H7 (cell line): ENCODE data around the gene DPP10. TPM values are rescaled to one million over a fixed set of nuclear protein-coding genes. Genes with fewer than 3 reads are reported as not detected.

Experiments
- DNase-seq: peaks from one replicate; pipeline ENCODE4 v3.0.0; 2012
- H3K27me3 ChIP-seq: 2 replicates; pipeline ENCODE4 v1.6.0; 2011; ENCODE audit warnings: mild to moderate bottlenecking, low read length; ENCODE audit not compliant: control insufficient read depth, insufficient read depth
- H3K36me3 ChIP-seq: replicated peaks from 2 replicates; pipeline ENCODE4 v1.5.1; 2011; ENCODE audit warnings: low read length; ENCODE audit not compliant: control insufficient read depth, insufficient read depth
- H3K4me3 ChIP-seq: 2 replicates; pipeline ENCODE4 v1.5.1; 2011; ENCODE audit warnings: low read depth, mild to moderate bottlenecking, control low read depth, low read length, moderate library complexity; ENCODE audit not compliant: insufficient read depth
- total RNA-seq: library from RNA; depleted of rRNA; stranded (reverse); fragments of >200 nt; shearing (Covaris generic); gene quantifications from 2 replicates; pipeline ENCODE4 v1.2.3, GENCODE V29; 2014

Gene DPP10
- total RNA-seq, 1 experiment from 2014 or later, result 15.6 TPM

DNA sequence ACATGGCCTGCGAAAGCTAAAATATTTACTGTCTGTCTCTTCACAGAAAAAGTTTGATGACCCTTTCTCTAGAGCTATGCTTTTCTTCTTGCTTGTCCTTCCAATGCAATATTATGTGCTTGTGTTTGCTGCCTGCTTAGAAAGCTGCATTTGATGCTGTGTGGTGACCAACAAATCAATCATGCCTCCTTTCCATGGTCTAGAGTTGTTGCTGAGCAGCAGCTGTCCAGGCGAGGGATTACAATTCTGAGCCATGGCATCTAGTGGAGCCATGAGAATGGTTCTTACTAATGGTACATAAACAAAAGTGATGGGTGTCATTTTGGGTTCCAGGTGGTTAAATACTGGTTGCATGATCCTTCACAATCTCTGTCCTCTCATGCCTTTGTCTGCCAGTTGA is 1142.1 kb downstream of the DPP10 start:
- Histone ChIP-seq H3K4me3 (no peak overlapping the region), H3K36me3 (no peaks in the 10 kb centered on the region), H3K27me3 (no peaks in the 10 kb centered on the region)
- DNase-seq, result no peak

DNA sequence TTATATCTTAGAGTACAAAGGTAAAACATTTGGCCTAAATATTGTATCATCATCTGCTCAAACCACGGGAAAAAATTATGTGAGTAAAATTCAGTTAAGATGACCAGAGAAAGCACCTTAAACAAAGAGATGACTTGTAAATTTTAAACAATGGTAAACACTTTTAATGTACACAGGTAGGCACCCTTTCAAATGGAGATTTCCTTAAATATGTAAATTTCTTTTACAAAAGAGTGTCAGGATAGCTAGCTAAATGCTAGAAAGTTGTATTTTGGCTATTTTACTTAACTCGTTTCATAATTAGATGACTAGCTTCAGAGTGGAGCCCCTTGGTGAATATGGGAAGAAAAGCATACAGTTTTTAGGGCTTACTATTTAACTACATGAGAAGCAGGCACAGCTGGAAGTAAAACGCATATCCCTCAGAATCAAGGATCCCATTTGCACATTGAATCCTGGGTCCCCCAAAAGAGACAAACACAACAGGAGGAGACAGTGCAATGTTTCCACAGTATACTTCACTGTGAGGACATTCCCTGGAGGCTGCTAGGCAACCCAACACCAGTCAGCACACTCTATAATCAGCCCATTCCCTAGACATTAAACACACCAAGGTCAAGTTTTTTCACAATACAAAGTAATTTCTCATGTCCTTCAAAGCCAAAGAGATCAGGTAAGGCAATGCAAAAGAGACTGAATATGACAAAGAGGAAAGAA is 1154.4 kb downstream of the DPP10 start:
- H3K4me3 ChIP-seq, result no peak overlapping the region
- peak; percentile 32 for DNase-seq
- no peaks in the 10 kb centered on the region for H3K27me3 ChIP-seq
- no peaks in the 10 kb centered on the region for H3K36me3 ChIP-seq

DNA sequence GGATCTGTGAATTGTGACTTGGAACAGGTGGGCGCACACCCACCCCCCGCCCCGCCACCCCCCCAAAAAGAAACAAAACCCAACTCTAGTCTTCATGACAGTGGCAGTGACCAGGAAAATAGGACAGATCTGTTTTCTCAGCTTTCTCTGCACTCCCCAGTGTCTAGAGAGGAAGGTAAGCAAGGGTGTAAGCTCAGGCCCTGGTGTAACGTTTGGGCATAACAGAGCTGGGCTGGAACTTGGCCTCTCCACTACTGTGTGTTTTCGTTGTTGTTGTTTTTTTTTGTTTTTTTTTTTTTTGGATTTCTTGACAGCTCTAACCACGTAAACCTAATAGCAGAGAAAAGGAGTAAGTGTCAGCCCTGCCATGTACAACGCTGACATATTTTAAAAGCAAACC is 1160.8 kb downstream of the DPP10 start:
- Histone ChIP-seq H3K27me3 (no peaks in the 10 kb centered on the region), H3K36me3 (no peaks in the 10 kb centered on the region), H3K4me3 (no peak overlapping the region)
- DNase-seq, result no peak

DNA sequence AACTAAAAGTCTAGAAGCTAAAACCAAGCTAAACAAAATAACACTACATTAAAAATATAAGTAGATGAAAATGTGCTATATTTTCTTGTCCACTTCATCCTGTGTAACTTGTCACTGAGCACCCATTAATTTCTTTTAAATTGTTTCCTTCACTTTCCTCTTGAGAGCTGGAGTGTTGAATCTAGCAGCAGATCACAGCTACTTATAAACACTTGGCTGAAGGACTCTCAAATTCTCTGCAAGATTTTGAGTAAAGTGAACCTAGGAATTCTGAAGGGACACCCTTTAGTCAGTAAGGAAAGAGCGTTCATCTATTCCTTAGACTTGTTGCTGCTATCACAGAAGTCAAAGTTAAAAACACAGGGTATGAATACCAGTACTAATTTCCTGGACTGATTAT is 1163.9 kb downstream of the DPP10 start:
- no peaks in the 10 kb centered on the region for H3K36me3 ChIP-seq
- no peak overlapping the region for H3K4me3 ChIP-seq
- no peaks in the 10 kb centered on the region for H3K27me3 ChIP-seq
- DNase-seq, result no peak

DNA sequence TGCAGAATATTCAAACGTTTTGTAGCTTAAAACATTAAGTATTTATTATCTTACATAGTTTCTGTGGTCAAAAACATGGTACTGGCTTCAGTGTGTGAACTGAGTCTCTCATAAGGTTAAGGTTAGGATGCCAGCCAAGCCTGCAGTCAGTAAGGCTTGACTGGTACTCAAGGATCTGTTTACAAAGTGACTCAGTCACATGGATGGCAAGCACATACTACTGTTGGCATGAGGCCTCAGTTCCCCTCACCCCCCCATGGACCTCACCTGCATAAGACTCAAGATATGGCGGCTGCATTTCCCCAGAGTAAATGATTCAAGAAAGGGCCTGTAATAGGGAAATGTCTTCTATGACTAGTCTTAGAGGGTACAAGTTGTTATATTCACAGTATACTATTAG is 1167.5 kb downstream of the DPP10 start:
- Histone ChIP-seq H3K4me3 (no peak overlapping the region), H3K27me3 (no peaks in the 10 kb centered on the region), H3K36me3 (no peaks in the 10 kb centered on the region)

DNA sequence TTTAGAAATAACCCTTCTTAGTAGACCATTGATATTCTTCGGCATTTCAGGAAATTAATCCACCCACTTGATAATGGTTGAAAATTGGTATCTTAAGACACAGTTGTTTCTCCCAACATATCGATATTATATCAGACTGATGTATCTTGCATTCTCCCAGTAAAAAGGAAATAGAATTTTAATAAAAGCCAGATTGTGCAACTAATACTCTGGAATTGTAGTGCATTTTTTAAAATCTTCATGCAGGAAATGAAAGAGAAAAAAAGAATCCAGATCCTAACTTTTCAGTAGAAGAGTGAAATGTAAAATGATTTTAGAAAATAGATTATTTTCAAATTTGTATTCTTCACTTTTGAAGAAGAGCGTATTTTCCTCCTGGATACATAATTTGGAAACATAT is 1168.4 kb downstream of the DPP10 start:
- no peaks in the 10 kb centered on the region for H3K27me3 ChIP-seq
- no peak overlapping the region for H3K4me3 ChIP-seq
- no peak for DNase-seq
- no peaks in the 10 kb centered on the region for H3K36me3 ChIP-seq

More for the DNA sequence above, 1167.5 kb downstream of the DPP10 start:
- DNase-seq, result no peak

DNA sequence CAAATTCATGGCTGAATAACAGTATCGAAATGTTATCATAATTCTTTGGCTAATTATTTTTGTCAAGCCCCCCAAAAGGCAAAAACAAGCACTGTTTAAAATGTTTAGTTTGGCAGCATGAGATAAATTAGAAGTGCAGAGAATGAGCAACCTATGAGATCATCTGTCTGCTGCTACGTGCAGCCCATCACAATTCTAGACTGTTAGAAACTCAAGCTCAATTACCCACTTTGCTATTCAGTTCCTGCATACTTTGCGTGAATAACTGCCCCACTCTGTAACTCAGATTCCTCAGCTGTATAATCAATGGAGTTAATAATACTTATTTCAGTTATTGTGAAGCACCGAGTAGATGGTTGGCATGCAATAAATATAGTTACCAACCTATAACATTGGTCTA is 1181.9 kb downstream of the DPP10 start:
- Histone ChIP-seq H3K4me3 (no peak overlapping the region), H3K27me3 (no peaks in the 10 kb centered on the region), H3K36me3 (no peaks in the 10 kb centered on the region)
- DNase-seq, result no peak

DNA sequence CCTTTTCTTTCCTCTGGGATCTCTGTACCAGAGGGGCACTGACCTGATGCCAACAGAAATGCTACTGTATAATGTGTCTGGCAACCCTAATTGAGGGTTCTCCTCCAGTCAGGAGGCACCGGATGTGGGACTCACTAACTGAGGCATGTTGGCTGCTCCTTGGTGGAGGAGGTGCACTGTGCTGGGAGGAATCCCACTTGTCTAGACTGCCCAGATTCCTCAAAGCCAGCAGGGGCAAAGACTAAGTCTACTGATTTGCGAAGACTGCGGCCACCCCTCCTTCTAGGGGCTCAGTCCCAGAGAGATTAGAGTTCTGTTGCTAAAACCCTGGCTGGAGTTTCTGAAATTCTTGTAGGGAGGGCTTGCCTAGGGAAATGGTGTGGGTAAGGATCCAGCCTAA is 1192.1 kb downstream of the DPP10 start:
- DNase-seq, result no peak
- Histone ChIP-seq H3K36me3 (no peaks in the 10 kb centered on the region), H3K27me3 (no peaks in the 10 kb centered on the region), H3K4me3 (no peak overlapping the region)

DNA sequence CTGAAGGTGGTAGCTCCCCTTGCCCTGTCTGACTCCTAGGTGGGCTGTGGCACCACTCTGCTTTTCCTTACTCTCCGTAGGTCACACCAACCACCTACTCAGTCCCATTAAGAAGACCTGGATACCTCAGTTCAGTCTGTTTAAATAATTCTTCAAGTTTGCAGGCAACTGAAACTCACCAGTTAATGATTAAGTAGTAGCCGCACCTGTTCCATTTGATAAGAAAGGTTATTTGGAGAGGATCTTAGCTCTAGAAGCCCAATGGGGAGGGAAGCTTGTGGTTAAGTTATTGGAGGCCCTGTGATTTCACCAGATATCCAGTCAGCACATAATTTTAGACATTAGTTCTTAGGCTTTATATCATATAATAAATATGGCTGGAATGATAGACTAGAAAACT is 1193.0 kb downstream of the DPP10 start:
- H3K4me3 ChIP-seq, result no peak overlapping the region
- no peak for DNase-seq
- H3K27me3 ChIP-seq, result no peaks in the 10 kb centered on the region
- H3K36me3 ChIP-seq, result no peaks in the 10 kb centered on the region

DNA sequence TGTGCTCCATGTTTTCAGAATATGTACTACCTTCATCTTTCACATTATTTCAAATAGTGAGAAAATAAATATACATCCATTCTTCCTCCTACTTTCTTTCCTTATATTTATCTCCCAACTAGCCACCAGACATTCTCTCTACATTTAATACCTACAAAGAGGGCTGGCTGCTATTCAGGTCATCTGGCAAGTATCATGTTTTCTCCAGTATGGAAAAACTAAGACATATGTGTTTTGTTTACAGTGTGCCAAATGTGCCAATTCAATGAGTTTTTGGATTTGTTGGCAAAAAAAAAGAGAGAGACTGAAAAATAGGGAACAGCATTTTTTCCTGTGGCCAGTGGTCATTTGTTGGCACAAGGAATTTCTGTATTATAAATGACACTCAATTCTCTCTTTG is 1207.3 kb downstream of the DPP10 start:
- Histone ChIP-seq H3K27me3 (no peaks in the 10 kb centered on the region), H3K36me3 (no peaks in the 10 kb centered on the region), H3K4me3 (no peak overlapping the region)
- DNase-seq, result no peak

DNA sequence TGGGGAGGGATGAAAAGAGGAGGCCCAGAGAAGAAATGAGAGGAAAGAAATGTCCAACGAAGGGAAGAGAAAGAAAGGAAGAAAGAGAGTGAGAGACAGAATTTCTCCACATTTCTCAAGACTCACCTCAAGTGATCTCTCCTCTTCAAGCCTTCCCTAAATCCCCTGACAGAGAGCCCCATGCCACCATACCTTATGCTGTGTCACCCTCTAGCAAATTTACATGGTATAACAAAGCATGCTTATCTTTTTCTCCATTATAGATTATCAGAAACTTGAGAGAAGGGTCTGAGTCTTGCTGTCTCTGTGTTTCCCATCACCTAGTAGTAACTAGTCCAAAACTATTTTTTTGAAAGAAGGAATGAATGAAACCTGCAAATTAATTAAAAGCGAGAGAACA is 1208.4 kb downstream of the DPP10 start:
- peak; percentile 6 for DNase-seq
- no peaks in the 10 kb centered on the region for H3K27me3 ChIP-seq
- H3K36me3 ChIP-seq, result no peaks in the 10 kb centered on the region
- no peak overlapping the region for H3K4me3 ChIP-seq

DNA sequence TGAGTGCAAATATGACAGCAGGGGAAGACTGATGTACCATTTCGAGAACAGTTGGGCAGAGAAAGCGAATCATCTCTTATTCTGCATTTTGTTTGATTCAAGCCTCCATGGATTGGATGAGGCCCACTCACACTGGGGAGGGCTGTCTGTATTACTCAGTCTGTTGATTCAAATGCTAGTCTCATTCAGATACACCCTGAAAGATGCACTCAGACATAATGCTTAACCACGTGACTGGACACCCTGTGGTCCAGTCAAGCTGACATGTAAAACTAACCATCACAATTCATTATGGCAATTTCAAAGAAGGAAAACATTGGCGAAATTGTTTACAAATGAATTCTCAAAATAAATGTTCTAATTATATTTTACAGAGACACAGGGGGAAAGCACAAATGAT is 1210.2 kb downstream of the DPP10 start:
- Histone ChIP-seq H3K36me3 (no peaks in the 10 kb centered on the region), H3K27me3 (no peaks in the 10 kb centered on the region), H3K4me3 (no peak overlapping the region)
- no peak for DNase-seq

DNA sequence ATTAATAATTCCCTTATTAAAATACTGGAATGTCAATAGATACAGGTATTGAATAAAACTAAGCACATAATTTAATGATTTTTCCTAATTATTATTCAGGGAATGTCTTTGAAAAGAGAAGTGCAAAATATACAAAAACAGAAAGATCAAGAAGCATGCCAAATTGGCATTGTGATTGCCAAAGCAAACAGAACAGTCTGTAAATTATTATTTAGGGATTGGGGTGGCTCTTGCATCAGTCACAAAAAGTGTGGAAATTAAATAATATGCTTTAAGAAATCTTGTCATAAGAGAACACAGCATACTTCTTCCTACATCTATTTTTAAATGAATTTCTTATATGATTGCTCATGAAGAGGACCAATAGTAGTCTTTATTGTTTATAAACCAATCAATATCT is 1211.9 kb downstream of the DPP10 start:
- H3K4me3 ChIP-seq, result no peak overlapping the region
- DNase-seq, result no peak
- no peaks in the 10 kb centered on the region for H3K36me3 ChIP-seq
- H3K27me3 ChIP-seq, result no peaks in the 10 kb centered on the region

DNA sequence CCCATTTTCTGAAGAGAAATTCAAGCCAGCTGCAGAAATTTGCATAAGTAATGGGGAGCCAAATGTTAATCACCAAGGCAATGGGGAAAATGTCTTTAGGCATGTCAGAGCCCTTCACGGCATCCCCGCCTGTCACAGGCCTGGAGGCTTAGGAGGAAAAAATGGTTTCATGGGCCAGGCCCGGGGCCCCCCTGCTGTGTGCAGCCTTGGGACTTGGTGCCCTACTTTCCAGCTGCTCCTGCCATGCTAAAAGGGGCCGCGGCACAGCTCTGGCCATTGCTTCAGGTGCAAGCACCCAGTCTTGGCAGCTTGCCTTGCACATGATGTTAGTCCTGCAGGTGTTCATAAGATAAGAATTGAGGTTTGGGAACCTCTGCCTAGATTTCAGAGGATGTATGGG is 1235.7 kb downstream of the DPP10 start:
- no peaks in the 10 kb centered on the region for H3K27me3 ChIP-seq
- no peak for DNase-seq
- no peaks in the 10 kb centered on the region for H3K36me3 ChIP-seq
- H3K4me3 ChIP-seq, result no peak overlapping the region

DNA sequence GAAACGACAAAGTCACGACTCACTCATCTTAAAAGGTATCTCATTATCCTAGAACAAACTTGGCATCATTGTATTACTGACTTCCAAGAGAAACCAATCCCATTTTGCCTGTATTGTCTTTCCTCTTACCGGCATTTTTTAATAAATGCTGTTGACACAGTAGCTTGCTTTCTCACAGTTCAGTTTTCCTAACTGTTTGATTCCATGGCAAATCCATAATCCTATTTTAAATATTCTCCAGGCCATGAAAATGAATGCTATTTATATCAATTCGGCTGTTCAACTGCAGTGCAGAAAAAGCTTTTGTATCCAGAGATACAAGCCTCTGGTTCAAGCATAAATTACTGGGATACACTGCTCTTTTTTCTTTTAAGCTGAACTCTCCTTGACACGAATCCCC is 1241.9 kb downstream of the DPP10 start:
- H3K27me3 ChIP-seq, result no peaks in the 10 kb centered on the region
- DNase-seq, result no peak
- no peak overlapping the region for H3K4me3 ChIP-seq
- no peaks in the 10 kb centered on the region for H3K36me3 ChIP-seq

DNA sequence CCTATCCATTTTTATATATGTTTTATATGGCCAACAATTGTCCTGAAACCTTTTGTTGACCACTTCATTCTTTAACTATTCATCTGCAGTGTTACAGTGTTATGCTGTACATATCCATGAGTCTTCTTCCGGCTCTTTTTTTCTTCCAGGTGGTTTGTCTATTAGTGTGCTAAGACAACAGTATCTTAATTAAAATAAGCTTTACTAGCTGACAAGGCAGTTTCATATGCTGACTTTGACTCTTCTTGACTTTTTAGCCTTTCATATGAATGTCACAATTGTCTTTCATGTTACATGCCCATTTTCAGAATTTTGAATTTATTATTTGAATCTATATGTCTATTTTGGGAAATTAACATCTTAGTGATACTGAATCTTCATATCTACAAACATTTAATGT is 1249.0 kb downstream of the DPP10 start:
- Histone ChIP-seq H3K27me3 (no peaks in the 10 kb centered on the region), H3K4me3 (no peak overlapping the region), H3K36me3 (no peaks in the 10 kb centered on the region)
- no peak for DNase-seq
